GM12878 (cell line): Measurements from ENCODE around the gene SLCO4A1. TPM values are rescaled to one million over a fixed set of nuclear protein-coding genes. Genes with fewer than 3 reads are reported as not detected.
"Not testable (repeated sequence)": the region's sequence is repeated elsewhere in the genome, so short reads cannot be mapped to it uniquely, and the experiment has no call there.

Source experiments
- ATAC-seq: fragments of 200-7000 bp; cut with Tn5 transposase; 3 replicates; pipeline ENCODE4 v1.9.1; 2020; ENCODE audit warnings: mild to moderate bottlenecking, moderate library complexity
- BruUV-seq: library from RNA; stranded (reverse); fragments of 400-500 nt; replicated peaks from 2 replicates; lab custom pipeline; 2021; lab: Mats Ljungman, UMichigan
- CTCF ChIA-PET: fragments of 300-600 bp; sonication (Branson Sonifier 250); formaldehyde crosslinking; extraction: SDS; loops from one replicate; lab custom pipeline; 2021; ENCODE audit warnings: inconsistent platforms; lab: Yijun Ruan, JAX
- POLR2A ChIA-PET: fragments of 350-600 bp; formaldehyde crosslinking; extraction: SDS; loops from one replicate; lab custom pipeline; 2021; ENCODE audit warnings: inconsistent platforms; lab: Charles Lee
- RAD21 ChIA-PET: fragments of 300-600 bp; sonication (Branson Sonifier 250); formaldehyde crosslinking; loops from one replicate; lab custom pipeline; 2023; ENCODE audit warnings: antibody characterized with exemption; ENCODE audit not compliant: unreplicated experiment; lab: Charles Lee
- SMC1A ChIA-PET: fragments of 300-600 bp; sonication (Branson Sonifier 250); formaldehyde crosslinking; loops from one replicate; lab custom pipeline; 2023; ENCODE audit not compliant: unreplicated experiment, uncharacterized antibody; lab: Charles Lee
- DNase-seq: peaks from one replicate; pipeline ENCODE4 v3.0.0-alpha.2; 2011; ENCODE audit warnings: low read depth, low spot score
- FAIRE-seq: peaks from 3 replicates; lab custom pipeline; 2011; peaks lifted over from hg19 to GRCh38; lab: Jason Lieb, UNC
- H2AFZ ChIP-seq: 2 replicates; pipeline ENCODE4 v1.6.0; 2011; ENCODE audit warnings: low read depth, low read length, control low read depth; ENCODE audit not compliant: control insufficient read depth
- H3K27ac ChIP-seq: 2 replicates; pipeline ENCODE4 v1.5.1; 2011; ENCODE audit warnings: control low read depth; ENCODE audit not compliant: control insufficient read depth, insufficient read depth
- H3K27me3 ChIP-seq, 2 experiments: replicated peaks in 1 of 2; 2 replicates each; pipeline versions ENCODE4 v1.6.0 to v1.6.1; 2011; ENCODE audit warnings: low read length in 1 of 2; ENCODE audit not compliant: control insufficient read depth in 2 of 2, insufficient read depth in 2 of 2
- H3K36me3 ChIP-seq, 2 experiments: 2 replicates each; pipeline ENCODE4 v1.5.1; 2011; ENCODE audit warnings: low read length in 1 of 2; ENCODE audit not compliant: control insufficient read depth in 2 of 2, insufficient read depth in 2 of 2
- H3K4me1 ChIP-seq: 2 replicates; pipeline ENCODE4 v1.6.1; 2011; ENCODE audit warnings: mild to moderate bottlenecking, low read length, moderate library complexity, mixed read lengths; ENCODE audit not compliant: control insufficient read depth, insufficient read depth
- H3K4me2 ChIP-seq: 2 replicates; pipeline ENCODE4 v1.6.0; 2011; ENCODE audit warnings: control low read depth; ENCODE audit not compliant: control insufficient read depth, insufficient read depth
- H3K4me3 ChIP-seq: fragments of 200-600 bp; sonication (generic); 2 replicates; pipeline ENCODE4 v1.5.1; 2016
- H3K79me2 ChIP-seq: 2 replicates; pipeline ENCODE4 v1.6.0; 2011; ENCODE audit warnings: low read length; ENCODE audit not compliant: control insufficient read depth, insufficient read depth
- H3K9ac ChIP-seq: 2 replicates; pipeline ENCODE4 v1.8.0; 2011; ENCODE audit warnings: low read length, control low read depth, mixed read lengths; ENCODE audit not compliant: control insufficient read depth, insufficient read depth
- H3K9me3 ChIP-seq: replicated peaks from 3 replicates; pipeline ENCODE4 v1.5.1; 2011; ENCODE audit warnings: mild to moderate bottlenecking, low read length; ENCODE audit not compliant: control insufficient read depth, insufficient read depth
- H4K20me1 ChIP-seq: 2 replicates; pipeline ENCODE4 v1.6.0; 2011; ENCODE audit not compliant: control insufficient read depth, insufficient read depth
- ATF7 ChIP-seq: fragments of 450-650 bp; IDR thresholded peaks from 2 replicates; pipeline ENCODE4 v1.6.1; 2016; ENCODE audit warnings: low read depth, mild to moderate bottlenecking
- CBX3 ChIP-seq: fragments of 200-600 bp; sonication (generic); IDR thresholded peaks from 2 replicates; pipeline ENCODE4 v1.6.1; 2016; ENCODE audit warnings: low read depth, borderline replicate concordance
- CEBPB ChIP-seq, 2 experiments: fragments of 150-350 bp in 1 of 2; IDR thresholded peaks; 2 replicates each; pipeline ENCODE4 v1.6.1; 2012 to 2014; ENCODE audit warnings: low read depth in 2 of 2, low read length in 2 of 2, borderline replicate concordance in 1 of 2, inconsistent platforms in 1 of 2
- EGR1 ChIP-seq, 2 experiments: IDR thresholded peaks; 1 replicate in 1 of 2; 2 replicates in 1 of 2; pipeline ENCODE4 v1.6.1; 2011 to 2012; ENCODE audit warnings: low read depth in 2 of 2, low read length in 2 of 2, borderline replicate concordance in 1 of 2, mild to moderate bottlenecking in 1 of 2, moderate library complexity in 1 of 2
- NFIC ChIP-seq: IDR thresholded peaks from 2 replicates; pipeline ENCODE4 v1.6.1; 2012; ENCODE audit warnings: low read depth, mild to moderate bottlenecking, inconsistent platforms, low read length, moderate library complexity
- NR2F1 ChIP-seq: fragments of 450-650 bp; conservative IDR thresholded peaks from 2 replicates; pipeline ENCODE4 v1.6.1; 2017; ENCODE audit warnings: mild to moderate bottlenecking
- NRF1 ChIP-seq: conservative IDR thresholded peaks from 2 replicates; pipeline ENCODE4 v1.6.1; 2011; ENCODE audit warnings: mild to moderate bottlenecking, low read depth, low read length, improper control_type of control experiment
- POLR2AphosphoS2 ChIP-seq: IDR thresholded peaks from 2 replicates; pipeline ENCODE4 v1.6.1; 2011; ENCODE audit warnings: low read depth, mild to moderate bottlenecking, low read length, improper control_type of control experiment, moderate library complexity
- SMAD5 ChIP-seq: IDR thresholded peaks from 2 replicates; pipeline ENCODE4 v1.6.1; 2016; ENCODE audit warnings: antibody characterized with exemption, low read depth
- TARDBP ChIP-seq: IDR thresholded peaks from 2 replicates; pipeline ENCODE4 v1.6.1; 2016; ENCODE audit warnings: borderline replicate concordance
- YBX1 ChIP-seq: fragments of 450-650 bp; IDR thresholded peaks from 2 replicates; pipeline ENCODE4 v1.6.1; 2016; ENCODE audit warnings: antibody characterized with exemption
- WGBS: methylation state at CpG from one replicate; pipeline ENCODE4 v1.1.6; 2016; ENCODE audit warnings: low lambda C conversion rate; ENCODE audit not compliant: insufficient replicate concordance, insufficient coverage; ENCODE audit errors: missing lambda C conversion rate; 5-methylcytosine and 5-hydroxymethylcytosine counted together
- in situ Hi-C: fragments of 300-500 bp; cut with MboI; formaldehyde crosslinking; loops from 9 replicates; pipeline ENCODE4 v1.14.3; 2018; ENCODE audit warnings: mixed read lengths
- intact Hi-C: fragments of 100-400 bp; cut with micrococcal nuclease; formaldehyde crosslinking; loops from one replicate; pipeline ENCODE4 v1.14.2; 2022; ENCODE audit not compliant: unreplicated experiment
- polyA plus RNA-seq, 11 experiments: library from polyadenylated mRNA; depleted of rRNA in 4 of 11; unstranded in 6 of 11; stranded (reverse) in 5 of 11; fragments of >200 nt; fragmentation: Nextera tagmentation in 4 of 11; fragmentation: Illumina TruSeq in 1 of 11; extraction: Ambion mirVana in 4 of 11; extraction: Trizol in 1 of 11; gene quantifications; 1 replicate in 1 of 11; 2 replicates in 10 of 11; pipeline versions ENCODE4 v1.2.1 to v1.2.3, GENCODE V29; 2011 to 2016; ENCODE audit warnings: inconsistent platforms in 2 of 11, missing spikeins in 2 of 11, low read depth in 1 of 11
- total RNA-seq, 4 experiments: library from RNA; depleted of rRNA in 3 of 4; stranded (reverse); fragments of >200 nt in 3 of 4; fragmentation: Illumina TruSeq in 1 of 4; extraction: Trizol in 1 of 4; gene quantifications; 2 replicates each; pipeline versions ENCODE4 v1.2.1 to v1.2.3, GENCODE V29; 2013 to 2021
- TF ChIP-seq, protein P1 (sequence below): IDR thresholded peaks from 2 replicates; pipeline ENCODE4 v1.6.1; 2012; ENCODE audit warnings: low read depth, low read length, improper control_type of control experiment
- TF ChIP-seq, protein P2 (sequence below): IDR thresholded peaks from 2 replicates; pipeline ENCODE4 v1.6.1; 2011; ENCODE audit warnings: low read depth, low read length, improper control_type of control experiment, borderline replicate concordance

The SLCO4A1 gene
- total and polyA plus RNA-seq, 10 of the 15 experiments (the other 5 are each of a cell fraction or from before 2014, with no cell fraction given) = 2.1 to 30.7 (median 12.0) TPM

DNA sequence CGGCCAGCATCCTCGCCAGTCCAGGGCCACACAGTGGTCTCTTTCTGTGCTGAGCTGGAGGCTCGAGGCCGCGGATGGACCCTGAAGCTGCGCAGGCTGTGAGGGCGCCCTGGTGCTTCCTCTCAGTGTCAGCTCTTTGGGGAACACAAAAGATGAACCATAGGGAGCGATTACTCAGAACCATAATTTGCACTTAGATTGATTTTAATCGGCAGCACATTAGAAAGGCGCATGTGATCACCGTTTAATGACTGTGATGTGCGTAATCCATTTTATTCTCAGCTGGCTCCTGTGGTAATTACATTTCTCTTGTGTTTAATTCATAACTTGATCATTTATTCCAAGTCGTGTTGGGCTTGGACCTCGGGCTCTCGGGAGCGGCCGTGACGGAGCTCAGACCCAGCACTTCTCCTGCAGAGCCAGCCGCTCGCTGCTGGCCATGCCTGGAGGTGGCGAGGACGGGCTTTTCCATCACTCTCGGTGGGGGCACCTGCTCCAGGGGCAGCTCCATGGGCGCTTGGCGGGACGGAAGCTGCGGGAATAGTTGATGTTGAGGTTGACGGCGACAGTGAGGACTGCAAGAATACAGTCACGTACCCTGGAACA lies 40.7 kb downstream of the SLCO4A1 start:
- FAIRE-seq (no peak), ATAC-seq (no peak), DNase-seq (no peak)
- Histone ChIP-seq H3K79me2 (no peaks in the 10 kb centered on the region), H3K9me3 (no peaks in the 10 kb centered on the region; the same call in 2 of the 3 replicates), H3K27me3 (no peaks in the 10 kb centered on the region; a peak in 2 of 4 replicates), H4K20me1 (no peaks in the 10 kb centered on the region), H3K4me3 (no peak overlapping the region), H3K4me1 (no peaks in the 10 kb centered on the region; the same call in 1 of the 2 replicates), H3K27ac (no peak overlapping the region), H3K9ac (no peak overlapping the region), H2AFZ (no peak overlapping the region), H3K36me3 (no peaks in the 10 kb centered on the region), H3K4me2 (no peak overlapping the region)
- SMC1A ChIA-PET = no interaction called here
- TF ChIP-seq CEBPB (IDR thresholded peaks at IDR 0.05; ENCODE audit: borderline replicate concordance in 1 of 2, low read depth in 2 of 2, low read length in 2 of 2) = no peak
- TF ChIP-seq NFIC = no peak
- no peak for TF ChIP-seq POLR2AphosphoS2
- TF ChIP-seq, protein P1, sequence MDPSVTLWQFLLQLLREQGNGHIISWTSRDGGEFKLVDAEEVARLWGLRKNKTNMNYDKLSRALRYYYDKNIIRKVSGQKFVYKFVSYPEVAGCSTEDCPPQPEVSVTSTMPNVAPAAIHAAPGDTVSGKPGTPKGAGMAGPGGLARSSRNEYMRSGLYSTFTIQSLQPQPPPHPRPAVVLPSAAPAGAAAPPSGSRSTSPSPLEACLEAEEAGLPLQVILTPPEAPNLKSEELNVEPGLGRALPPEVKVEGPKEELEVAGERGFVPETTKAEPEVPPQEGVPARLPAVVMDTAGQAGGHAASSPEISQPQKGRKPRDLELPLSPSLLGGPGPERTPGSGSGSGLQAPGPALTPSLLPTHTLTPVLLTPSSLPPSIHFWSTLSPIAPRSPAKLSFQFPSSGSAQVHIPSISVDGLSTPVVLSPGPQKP = no peak
- no peak for TF ChIP-seq TARDBP
- TF ChIP-seq, protein P2, sequence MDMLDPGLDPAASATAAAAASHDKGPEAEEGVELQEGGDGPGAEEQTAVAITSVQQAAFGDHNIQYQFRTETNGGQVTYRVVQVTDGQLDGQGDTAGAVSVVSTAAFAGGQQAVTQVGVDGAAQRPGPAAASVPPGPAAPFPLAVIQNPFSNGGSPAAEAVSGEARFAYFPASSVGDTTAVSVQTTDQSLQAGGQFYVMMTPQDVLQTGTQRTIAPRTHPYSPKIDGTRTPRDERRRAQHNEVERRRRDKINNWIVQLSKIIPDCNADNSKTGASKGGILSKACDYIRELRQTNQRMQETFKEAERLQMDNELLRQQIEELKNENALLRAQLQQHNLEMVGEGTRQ = no peak
- TF ChIP-seq ATF7 = no peak
- no peak for TF ChIP-seq NRF1
- no peak for TF ChIP-seq SMAD5
- no peak for TF ChIP-seq EGR1 (IDR thresholded peaks at IDR 0.05; ENCODE audit: borderline replicate concordance in 1 of 2, low read depth in 2 of 2, low read length in 2 of 2)
- TF ChIP-seq YBX1 = no peak
- no peak for TF ChIP-seq CBX3
- no peak for TF ChIP-seq NR2F1
- CTCF ChIA-PET = no interaction called here
- POLR2A ChIA-PET = no interaction called here
- intact Hi-C loops (no loop called here), in situ Hi-C loops (no loop called here)
- no TSS peak for BruUV-seq
- RAD21 ChIA-PET = no interaction called here
- 66% methylated on average over 30 of the region's 30 CpGs for WGBS

DNA sequence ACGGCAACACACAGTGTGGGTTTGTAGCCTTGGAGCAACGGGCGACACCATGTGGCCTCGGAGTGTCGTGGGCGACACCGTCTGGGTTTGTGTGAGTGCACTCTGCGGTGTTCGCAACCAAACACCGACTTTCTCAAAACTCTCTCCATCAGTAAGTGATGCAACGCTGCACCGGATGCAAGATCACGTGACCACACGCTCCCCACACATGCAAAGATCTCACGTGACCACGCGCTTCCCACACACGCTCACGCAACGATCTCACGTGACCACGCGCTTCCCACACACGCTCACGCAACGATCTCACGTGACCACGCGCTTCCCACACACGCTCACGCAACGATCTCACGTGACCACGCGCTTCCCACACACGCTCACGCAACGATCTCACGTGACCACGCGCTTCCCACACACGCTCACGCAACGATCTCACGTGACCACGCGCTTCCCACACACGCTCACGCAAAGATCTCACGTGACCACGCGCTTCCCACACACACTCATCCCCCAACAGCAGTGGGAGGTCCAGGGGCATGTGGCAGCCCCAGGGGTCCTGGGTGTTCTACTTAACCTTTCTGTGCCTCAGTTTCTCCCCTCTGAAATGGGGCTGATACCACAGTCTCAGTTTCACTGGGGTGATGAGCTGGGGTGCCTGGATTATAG lies 41.5 kb downstream of the SLCO4A1 start:
- 86% methylated on average over 28 of the region's 52 CpGs for WGBS
- H3K36me3 ChIP-seq, ATAC-seq, H3K4me1 ChIP-seq, DNase-seq, H4K20me1 ChIP-seq, H2AFZ ChIP-seq, H3K9ac ChIP-seq, BruUV-seq, H3K27ac ChIP-seq, RAD21 ChIA-PET, in situ Hi-C loops, CTCF ChIA-PET, SMC1A ChIA-PET, H3K79me2 ChIP-seq, H3K4me3 ChIP-seq, H3K4me2 ChIP-seq, intact Hi-C loops, FAIRE-seq, H3K27me3 ChIP-seq, H3K9me3 ChIP-seq, POLR2A ChIA-PET: not testable (repeated sequence)
